ENCODE results near the gene TBC1D10A.

TBC1D10A gene

GRCh38 chr22:30245181-30245984 lies 81.4 kb downstream of the TBC1D10A start:
- H3K4me3 ChIP-seq (replicated peaks; ENCODE audit: low read depth, low read length), result peak overlapping the region; percentile 74
- no peak for TF ChIP-seq CTCF (IDR thresholded peaks at IDR 0.05; ENCODE audit: low read depth, low read length, missing control alignments)
- no peak for DNase-seq (ENCODE audit: extremely low read depth, low read depth)

- no peak for TF ChIP-seq CTCF (IDR thresholded peaks at IDR 0.05; ENCODE audit: low read depth, low read length, missing control alignments)
- no peak for DNase-seq (ENCODE audit: extremely low read depth, low read depth)
- peak overlapping the region; percentile 74; the same call in 1 of the 2 replicates for H3K4me3 ChIP-seq (replicated peaks; ENCODE audit: low read depth, low read length)
Observed at GRCh38 chr22:30244641-30245040, 82.1 kb downstream of the TBC1D10A start.

GRCh38 chr22:30244066-30244465 lies 82.7 kb downstream of the TBC1D10A start:
- no peak for DNase-seq (ENCODE audit: extremely low read depth, low read depth)
- H3K4me3 ChIP-seq (replicated peaks; ENCODE audit: low read depth, low read length), result no peak overlapping the region
- no peak for TF ChIP-seq CTCF (IDR thresholded peaks at IDR 0.05; ENCODE audit: low read depth, low read length, missing control alignments)

GRCh38 chr22:30243661-30244060 lies 83.1 kb downstream of the TBC1D10A start:
- H3K4me3 ChIP-seq (replicated peaks; ENCODE audit: low read depth, low read length), result no peak overlapping the region
- DNase-seq (ENCODE audit: extremely low read depth, low read depth), result no peak
- no peak for TF ChIP-seq CTCF (IDR thresholded peaks at IDR 0.05; ENCODE audit: low read depth, low read length, missing control alignments)
